ENCODE data around the gene HCFC1R1.

HCFC1R1 gene

DNA sequence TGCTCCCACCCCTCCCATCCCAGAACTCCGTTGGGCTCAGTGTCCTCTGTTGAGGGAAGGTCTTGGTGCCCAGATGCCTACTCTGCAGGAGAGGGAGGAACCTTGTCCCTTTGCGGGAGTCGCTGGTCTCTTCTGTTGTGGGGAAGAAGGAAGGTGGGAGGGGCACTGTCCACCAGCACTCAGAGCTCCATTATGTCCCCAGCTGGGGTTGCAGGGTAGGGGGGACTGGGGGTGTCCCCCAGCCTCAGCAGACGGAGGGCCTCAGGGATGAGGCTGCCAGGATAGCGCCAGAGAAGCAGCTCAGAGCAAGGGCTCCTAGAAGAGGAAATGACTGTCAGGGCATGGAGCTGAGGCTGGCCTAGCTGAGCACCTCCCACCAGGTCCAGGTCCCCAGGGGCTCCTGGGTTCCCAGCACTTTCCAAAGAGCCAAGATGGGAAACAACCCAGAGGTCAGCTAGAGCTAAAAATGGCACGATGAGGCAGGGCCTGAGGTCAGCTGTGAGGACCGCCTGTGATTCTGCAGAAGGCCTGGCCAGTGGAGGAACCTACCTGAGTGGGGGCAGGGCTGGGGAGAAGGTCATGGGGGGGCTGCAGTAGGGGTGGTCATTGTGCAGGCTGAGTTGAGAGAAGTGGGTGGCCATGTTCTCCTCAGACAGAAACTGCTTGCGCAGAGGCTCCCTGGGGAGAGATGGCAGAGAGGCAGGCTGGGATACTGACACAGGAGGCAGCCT, 893 bp downstream of the HCFC1R1 start (continued):
- TF ChIP-seq SP2 (tag by site-specific recombination; IDR thresholded peaks at IDR 0.05) = peak; percentile 33; the same call in 1 of the 2 replicates
- TF ChIP-seq ZNF76 (tag by site-specific recombination; IDR thresholded peaks at IDR 0.05; ENCODE audit: borderline replicate concordance, low read depth) = peak; percentile 91; the same call in 1 of the 2 replicates

- peak overlapping the region; percentile 75 for H3K4me3 ChIP-seq (ENCODE audit: low read depth, low read length)
- POLR2A ChIA-PET = interaction anchor here (0.6 to 11.9 kb wide), 8 partner anchors 10 to 150 kb away, joined by 3 to 247 read pairs (median 6); partner anchors contain the start of genes KREMEN2 and PAQR4
- CTCF ChIA-PET = interaction anchor here (0.7 to 4.1 kb wide), 6 partner anchors 9 to 148 kb away, joined by 3 to 41 read pairs (median 4); no protein-coding TSS in a partner anchor
- no peaks in the 10 kb centered on the region for H3K9me3 ChIP-seq (ENCODE audit: control insufficient read depth, insufficient read depth, low read depth, low read length)
- peaks cover 21% of the 10 kb centered on the region for H3K4me1 ChIP-seq (ENCODE audit: control insufficient read depth, insufficient read depth, low read length)
- peaks cover 0 to 20% of the 10 kb centered on the region in 2 experiments; a peak in 1 of 3 replicates for H3K36me3 ChIP-seq (ENCODE audit: control insufficient read depth in 2 of 2, insufficient read depth in 1 of 2, low read length in 2 of 2)
- peak overlapping the region; percentile 54 for H3K27ac ChIP-seq (ENCODE audit: extremely low read depth, low read depth, low read length)
- 0 out of 2 replicates have a peak, but pooled peaks have one; percentile 22 for TF ChIP-seq ZBTB21 (tag by site-specific recombination; IDR thresholded peaks at IDR 0.05)
- no peak for TF ChIP-seq ZNF133 (tag by site-specific recombination; IDR thresholded peaks at IDR 0.05)
- no peak for TF ChIP-seq ZNF792 (tag by site-specific recombination; IDR thresholded peaks at IDR 0.05)
- no peak for TF ChIP-seq ZNF626 (tag by site-specific recombination; IDR thresholded peaks at IDR 0.05)
- TF ChIP-seq, protein P1, sequence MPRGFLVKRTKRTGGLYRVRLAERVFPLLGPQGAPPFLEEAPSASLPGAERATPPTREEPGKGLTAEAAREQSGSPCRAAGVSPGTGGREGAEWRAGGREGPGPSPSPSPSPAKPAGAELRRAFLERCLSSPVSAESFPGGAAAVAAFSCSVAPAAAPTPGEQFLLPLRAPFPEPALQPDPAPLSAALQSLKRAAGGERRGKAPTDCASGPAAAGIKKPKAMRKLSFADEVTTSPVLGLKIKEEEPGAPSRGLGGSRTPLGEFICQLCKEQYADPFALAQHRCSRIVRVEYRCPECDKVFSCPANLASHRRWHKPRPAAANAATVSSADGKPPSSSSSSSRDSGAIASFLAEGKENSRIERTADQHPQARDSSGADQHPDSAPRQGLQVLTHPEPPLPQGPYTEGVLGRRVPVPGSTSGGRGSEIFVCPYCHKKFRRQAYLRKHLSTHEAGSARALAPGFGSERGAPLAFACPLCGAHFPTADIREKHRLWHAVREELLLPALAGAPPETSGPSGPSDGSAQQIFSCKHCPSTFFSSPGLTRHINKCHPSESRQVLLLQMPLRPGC (tag by site-specific recombination; IDR thresholded peaks at IDR 0.05) = no peak
- TF ChIP-seq ZNF19 (tag by site-specific recombination; IDR thresholded peaks at IDR 0.05; ENCODE audit: low read depth) = no peak
- peak; percentile 47 for TF ChIP-seq KLF16 (tag by site-specific recombination; IDR thresholded peaks at IDR 0.05)
- no peak for TF ChIP-seq ZNF585B (tag by site-specific recombination; IDR thresholded peaks at IDR 0.05)
- TF ChIP-seq BCL11A (tag by site-specific recombination; IDR thresholded peaks at IDR 0.05; ENCODE audit: low read depth) = no peak
- TF ChIP-seq ZNF423 (tag by site-specific recombination; IDR thresholded peaks at IDR 0.05) = no peak
- peak; percentile 59; the same call in 1 of the 2 replicates for TF ChIP-seq MZF1 (tag by site-specific recombination; IDR thresholded peaks at IDR 0.05; ENCODE audit: borderline replicate concordance)
- TF ChIP-seq ZNF621 (tag by site-specific recombination; IDR thresholded peaks at IDR 0.05) = no peak
- no peak for TF ChIP-seq ZNF155 (tag by site-specific recombination; IDR thresholded peaks at IDR 0.05)
- TF ChIP-seq ZNF157 (tag by site-specific recombination; IDR thresholded peaks at IDR 0.05) = no peak
- no peak for TF ChIP-seq ZBTB20 (tag by site-specific recombination; IDR thresholded peaks at IDR 0.05)
- TF ChIP-seq ZNF132 (tag by site-specific recombination; IDR thresholded peaks at IDR 0.05; ENCODE audit: borderline replicate concordance) = no peak
- no peak for TF ChIP-seq ZNF664 (tag by site-specific recombination; IDR thresholded peaks at IDR 0.05)
- no peak for TF ChIP-seq ZNF677 (tag by site-specific recombination; IDR thresholded peaks at IDR 0.05)
- TF ChIP-seq ZBTB1 (tag by site-specific recombination; IDR thresholded peaks at IDR 0.05) = no peak
- TF ChIP-seq ZNF654 (tag by site-specific recombination; IDR thresholded peaks at IDR 0.05; ENCODE audit: low read depth) = no peak
- TF ChIP-seq HOXC10 (CRISPR knock-in tag; IDR thresholded peaks at IDR 0.05) = no peak
- no peak for TF ChIP-seq ZNF404 (tag by site-specific recombination; IDR thresholded peaks at IDR 0.05)
- no peak for TF ChIP-seq ZNF248 (tag by site-specific recombination; IDR thresholded peaks at IDR 0.05)
- no peak for TF ChIP-seq ZNF274 (IDR thresholded peaks at IDR 0.05; ENCODE audit: low read length)
- no peak for TF ChIP-seq ZNF274 (tag by site-specific recombination; IDR thresholded peaks at IDR 0.05; ENCODE audit: borderline replicate concordance)
- TF ChIP-seq, protein P2, sequence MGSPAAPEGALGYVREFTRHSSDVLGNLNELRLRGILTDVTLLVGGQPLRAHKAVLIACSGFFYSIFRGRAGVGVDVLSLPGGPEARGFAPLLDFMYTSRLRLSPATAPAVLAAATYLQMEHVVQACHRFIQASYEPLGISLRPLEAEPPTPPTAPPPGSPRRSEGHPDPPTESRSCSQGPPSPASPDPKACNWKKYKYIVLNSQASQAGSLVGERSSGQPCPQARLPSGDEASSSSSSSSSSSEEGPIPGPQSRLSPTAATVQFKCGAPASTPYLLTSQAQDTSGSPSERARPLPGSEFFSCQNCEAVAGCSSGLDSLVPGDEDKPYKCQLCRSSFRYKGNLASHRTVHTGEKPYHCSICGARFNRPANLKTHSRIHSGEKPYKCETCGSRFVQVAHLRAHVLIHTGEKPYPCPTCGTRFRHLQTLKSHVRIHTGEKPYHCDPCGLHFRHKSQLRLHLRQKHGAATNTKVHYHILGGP (tag by site-specific recombination; IDR thresholded peaks at IDR 0.05) = no peak
- TF ChIP-seq KLF10 (tag by site-specific recombination; IDR thresholded peaks at IDR 0.05) = peak; percentile 90
- TF ChIP-seq ZNF747 (tag by site-specific recombination; IDR thresholded peaks at IDR 0.05) = no peak
- no peak for TF ChIP-seq GLIS1 (tag by site-specific recombination; IDR thresholded peaks at IDR 0.05)
- TF ChIP-seq ZNF704 (tag by site-specific recombination; IDR thresholded peaks at IDR 0.05) = no peak
- TF ChIP-seq OVOL3 (tag by site-specific recombination; IDR thresholded peaks at IDR 0.05) = no peak
- TF ChIP-seq SP7 (tag by site-specific recombination; IDR thresholded peaks at IDR 0.05) = no peak; the same call in 1 of the 2 replicates
Measured at GRCh38 chr16:3022208-3022683, 1.5 kb downstream of the HCFC1R1 start.

All from HEK293 (cell line).